SK-N-SH (cell line): ENCODE results near the gene MANSC1. TPM values are rescaled to one million over a fixed set of nuclear protein-coding genes. Genes with fewer than 3 reads are reported as not detected.

Source experiments
- CTCF ChIA-PET: fragments of 300-600, 350-600 bp; formaldehyde crosslinking; extraction: SDS; loops from one replicate; lab custom pipeline; 2021; lab: Yijun Ruan, JAX
- POLR2A ChIA-PET: fragments of 350-600 bp; sonication (Branson Sonifier 250); formaldehyde crosslinking; extraction: SDS; loops from one replicate; lab custom pipeline; 2020; ENCODE audit warnings: antibody characterized with exemption, inconsistent platforms; lab: Yijun Ruan, JAX
- DNase-seq: peaks from one replicate; pipeline ENCODE4 v3.0.0; 2012
- H2AFZ ChIP-seq: fragments of 200-600 bp; sonication (generic); 2 replicates; pipeline ENCODE4 v1.8.1; 2016; ENCODE audit warnings: antibody characterized with exemption, mild to moderate bottlenecking, low read depth
- H3F3A ChIP-seq: fragments of 200-600 bp; sonication (generic); replicated peaks from 2 replicates; pipeline ENCODE3; 2016; ENCODE audit warnings: antibody characterized with exemption, mild to moderate bottlenecking; ENCODE audit not compliant: insufficient read depth
- H3K27ac ChIP-seq, 2 experiments: fragments of 200-500 bp in 1 of 2; fragments of 200-600 bp in 1 of 2; sonication (Bioruptor generic) in 1 of 2; sonication (generic), shearing (Covaris generic) in 1 of 2; 2 replicates each; pipeline versions ENCODE4 v1.5.1 to v1.6.1; 2014 to 2016; ENCODE audit warnings: low read depth in 2 of 2, inconsistent platforms in 1 of 2, low read length in 1 of 2, mild to moderate bottlenecking in 1 of 2, mixed read lengths in 1 of 2
- H3K27me3 ChIP-seq: fragments of 200-600 bp; sonication (generic), shearing (Covaris generic); 2 replicates; pipeline ENCODE4 v1.6.1; 2016; ENCODE audit warnings: mixed run types; ENCODE audit not compliant: insufficient read depth
- H3K36me3 ChIP-seq, 2 experiments: fragments of 200-500 bp in 1 of 2; fragments of 200-600 bp in 1 of 2; sonication (Bioruptor generic) in 1 of 2; sonication (generic) in 1 of 2; replicated peaks in 1 of 2; 2 replicates each; pipeline versions ENCODE3 to v1.5.1; 2014 to 2016; ENCODE audit warnings: low read length in 1 of 2, mild to moderate bottlenecking in 1 of 2; ENCODE audit not compliant: insufficient read depth in 2 of 2, control insufficient read depth in 1 of 2
- H3K4me1 ChIP-seq, 2 experiments: fragments of 200-500 bp in 1 of 2; fragments of 200-600 bp in 1 of 2; sonication (Bioruptor generic) in 1 of 2; sonication (generic), shearing (Covaris generic) in 1 of 2; 2 replicates each; pipeline versions ENCODE4 v1.5.1 to v1.6.1; 2014 to 2016; ENCODE audit warnings: low read depth in 1 of 2, low read length in 1 of 2, mixed run types in 1 of 2; ENCODE audit not compliant: insufficient read depth in 2 of 2, control insufficient read depth in 1 of 2
- H3K4me2 ChIP-seq: fragments of 200-600 bp; sonication (generic), shearing (Covaris generic); 2 replicates; pipeline ENCODE4 v1.6.1; 2017; ENCODE audit warnings: mixed run types
- H3K4me3 ChIP-seq, 2 experiments: fragments of 200-500 bp in 1 of 2; fragments of 200-600 bp in 1 of 2; sonication (Bioruptor generic) in 1 of 2; sonication (generic), shearing (Covaris generic) in 1 of 2; 2 replicates each; pipeline versions ENCODE4 v1.5.1 to v1.8.1; 2014 to 2016; ENCODE audit warnings: low read depth in 2 of 2, inconsistent platforms in 1 of 2, low read length in 1 of 2, mild to moderate bottlenecking in 1 of 2, mixed read lengths in 1 of 2, moderate library complexity in 1 of 2
- H3K79me2 ChIP-seq: fragments of 200-600 bp; sonication (generic); 2 replicates; pipeline ENCODE4 v1.8.1; 2017; ENCODE audit warnings: mild to moderate bottlenecking; ENCODE audit not compliant: insufficient read depth
- H3K9ac ChIP-seq: fragments of 200-600 bp; sonication (generic); 2 replicates; pipeline ENCODE4 v1.6.1; 2017; ENCODE audit warnings: mixed run types
- H3K9me2 ChIP-seq: fragments of 200-600 bp; sonication (generic); 2 replicates; pipeline ENCODE4 v1.6.1; 2017; ENCODE audit warnings: mixed run types
- H3K9me3 ChIP-seq: fragments of 200-600 bp; sonication (generic); 2 replicates; pipeline ENCODE4 v1.6.1; 2017; ENCODE audit warnings: mixed run types, mild to moderate bottlenecking, moderate library complexity
- H4K20me1 ChIP-seq: fragments of 200-600 bp; sonication (generic); 2 replicates; pipeline ENCODE4 v1.6.1; 2017; ENCODE audit warnings: mild to moderate bottlenecking, mixed run types; ENCODE audit not compliant: insufficient read depth
- CHD2 ChIP-seq: fragments of 150-350 bp; IDR thresholded peaks from 2 replicates; pipeline ENCODE4 v1.6.1; 2018; ENCODE audit warnings: low read length; ENCODE audit not compliant: partially characterized antibody
- EP300 ChIP-seq, 2 experiments: IDR thresholded peaks; 2 replicates each; pipeline versions ENCODE4 v1.4.0 to v1.6.1; 2012; ENCODE audit warnings: borderline replicate concordance in 1 of 2, low read depth in 1 of 2, low read length in 1 of 2
- FOSL2 ChIP-seq: IDR thresholded peaks from 2 replicates; pipeline ENCODE4 v1.4.0; 2012; ENCODE audit warnings: low read depth, mild to moderate bottlenecking, moderate library complexity, borderline replicate concordance
- FOXJ3 ChIP-seq: sonication (generic); formaldehyde crosslinking; IDR thresholded peaks from 2 replicates; pipeline ENCODE4 v1.5.1; 2020; ENCODE audit warnings: mild to moderate bottlenecking, missing genetic modification reagents
- FOXM1 ChIP-seq: IDR thresholded peaks from 2 replicates; pipeline ENCODE4 v1.4.0; 2012; ENCODE audit warnings: low read depth, mild to moderate bottlenecking
- GABPA ChIP-seq: IDR thresholded peaks from 2 replicates; pipeline ENCODE4 v1.4.0; 2012; ENCODE audit warnings: low read depth, mild to moderate bottlenecking
- JUND ChIP-seq: IDR thresholded peaks from 2 replicates; pipeline ENCODE4 v1.4.0; 2012
- MXI1 ChIP-seq: IDR thresholded peaks from 2 replicates; pipeline ENCODE4 v1.6.1; 2012; ENCODE audit warnings: mild to moderate bottlenecking, low read depth, low read length, improper control_type of control experiment
- NFIC ChIP-seq: IDR thresholded peaks from 2 replicates; pipeline ENCODE4 v1.4.0; 2012; ENCODE audit warnings: borderline replicate concordance
- NRF1 ChIP-seq: IDR thresholded peaks from 2 replicates; pipeline ENCODE4 v1.6.1; 2012; ENCODE audit warnings: low read depth, mild to moderate bottlenecking, low read length
- POLR2AphosphoS5 ChIP-seq: IDR thresholded peaks from 2 replicates; pipeline ENCODE4 v1.6.1; 2012; ENCODE audit warnings: low read depth, low read length
- RAD21 ChIP-seq: IDR thresholded peaks from 2 replicates; pipeline ENCODE4 v1.6.1; 2012; ENCODE audit warnings: mild to moderate bottlenecking, low read length
- RCOR1 ChIP-seq: fragments of 150-350 bp; IDR thresholded peaks from 2 replicates; pipeline ENCODE4 v1.6.1; 2017; ENCODE audit warnings: antibody characterized with exemption, low read length
- RFX5 ChIP-seq: IDR thresholded peaks from 2 replicates; pipeline ENCODE4 v1.6.1; 2012; ENCODE audit warnings: mild to moderate bottlenecking, improper control_type of control experiment, low read length
- SIN3A ChIP-seq: IDR thresholded peaks from 2 replicates; pipeline ENCODE4 v1.6.1; 2012; ENCODE audit warnings: low read depth, mild to moderate bottlenecking, low read length, moderate library complexity, borderline replicate concordance
- SMC3 ChIP-seq: IDR thresholded peaks from 2 replicates; pipeline ENCODE4 v1.6.1; 2012; ENCODE audit warnings: low read depth, low read length, improper control_type of control experiment
- TAF1 ChIP-seq: IDR thresholded peaks from 2 replicates; pipeline ENCODE4 v1.6.1; 2012; ENCODE audit warnings: low read depth, mild to moderate bottlenecking, low read length, moderate library complexity, borderline replicate concordance
- TEAD4 ChIP-seq: IDR thresholded peaks from 2 replicates; pipeline ENCODE4 v1.4.0; 2012; ENCODE audit warnings: mild to moderate bottlenecking, borderline replicate concordance; ENCODE audit not compliant: insufficient read depth
- USF1 ChIP-seq: IDR thresholded peaks from 2 replicates; pipeline ENCODE4 v1.4.0; 2012; ENCODE audit warnings: low read depth, borderline replicate concordance
- USF2 ChIP-seq: fragments of 150-350 bp; IDR thresholded peaks from 2 replicates; pipeline ENCODE4 v1.6.1; 2017; ENCODE audit warnings: antibody characterized with exemption, low read length, low read depth, borderline replicate concordance
- WGBS: methylation state at CpG from one replicate; pipeline ENCODE4 v1.1.6; 2017; ENCODE audit warnings: low lambda C conversion rate; 5-methylcytosine and 5-hydroxymethylcytosine counted together
- polyA plus RNA-seq, 3 experiments: library from polyadenylated mRNA; depleted of rRNA; stranded (reverse); fragments of >200 nt; gene quantifications; 2 replicates each; pipeline ENCODE4 v1.2.3, GENCODE V29; 2012
- TF ChIP-seq, protein P1 (sequence below): IDR thresholded peaks from 2 replicates; pipeline ENCODE4 v1.4.0; 2012; ENCODE audit warnings: low read depth
- TF ChIP-seq, protein P2 (sequence below): IDR thresholded peaks from 2 replicates; pipeline ENCODE4; 2012

MANSC1 gene
- polyA plus RNA-seq, 1 of the 3 experiments (the other 2 are of a cell fraction) = 2.9 TPM

DNA sequence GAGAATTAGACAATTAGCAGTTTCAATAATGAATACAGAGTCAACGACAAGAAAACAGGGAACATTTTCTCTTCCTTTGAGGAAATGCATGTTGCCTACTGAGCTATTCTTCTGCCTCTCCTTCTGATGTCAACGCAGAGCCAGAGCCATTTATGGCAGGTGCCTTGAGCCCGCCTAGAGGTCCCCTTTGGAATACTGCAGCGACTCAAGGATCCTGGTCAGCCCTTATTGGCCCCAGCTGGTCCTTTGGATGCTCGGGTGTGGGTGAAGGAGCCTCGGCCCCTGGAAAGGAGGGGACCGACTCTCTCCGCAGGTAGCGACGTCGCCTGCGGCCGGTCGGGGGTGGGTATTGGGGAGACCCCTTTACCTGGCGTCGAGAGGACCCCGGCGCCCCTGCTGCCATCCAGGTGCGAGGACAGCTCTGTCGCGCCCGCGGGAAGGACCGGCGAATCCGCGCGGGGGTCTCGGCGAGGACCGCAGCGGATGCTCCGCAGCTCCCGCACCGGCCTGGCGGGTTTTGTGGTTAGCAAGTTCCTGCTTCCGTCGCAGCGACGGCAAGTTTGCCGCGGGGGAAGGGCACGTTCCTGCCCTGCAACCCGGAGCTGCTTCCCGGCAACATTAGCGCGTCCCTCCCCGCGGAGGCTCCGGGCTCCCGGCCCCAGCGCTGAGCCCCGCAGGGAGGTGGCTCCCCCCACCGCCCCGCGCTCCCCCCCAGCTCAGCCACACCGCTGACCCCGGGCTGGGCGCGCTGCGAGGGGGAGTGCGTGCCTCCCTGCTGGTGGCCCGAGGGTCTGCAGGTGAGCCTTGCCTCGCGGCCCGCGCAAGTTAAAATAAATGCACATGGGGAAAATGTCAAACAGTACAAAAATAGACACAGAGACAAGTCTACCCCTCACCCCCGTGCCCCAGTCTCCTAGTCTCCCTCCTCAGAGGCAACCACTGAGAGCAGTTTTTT, at the start of gene MANSC1 (continued):
- no peak for TF ChIP-seq FOXM1
- TF ChIP-seq NFIC = no peak
- TF ChIP-seq GABPA = peak; percentile 68
- no peak for TF ChIP-seq RFX5

GRCh38 chr12:12399161-12399560, 49.1 kb upstream of the MANSC1 start:
- H3K9me3 ChIP-seq = no peaks in the 10 kb centered on the region
- peak overlapping the region in 1 of 2 experiments; percentile 65; a peak in 2 of 4 replicates for H3K27ac ChIP-seq
- no peaks in the 10 kb centered on the region for H3K79me2 ChIP-seq
- no peak for DNase-seq
- H3F3A ChIP-seq = peaks cover 4% of the 10 kb centered on the region
- H4K20me1 ChIP-seq = no peaks in the 10 kb centered on the region
- 97% methylated on average over 1 of the region's 1 CpG for WGBS
- no peak overlapping the region for H3K9ac ChIP-seq
- TF ChIP-seq CHD2 (no peak), NRF1 (no peak), JUND (no peak), SIN3A (no peak), NFIC (no peak), EP300 (IDR thresholded peaks at IDR 0.05; ENCODE audit: borderline replicate concordance in 1 of 2, low read depth in 1 of 2, low read length in 1 of 2) (no peak), USF1 (no peak), RCOR1 (no peak), FOSL2 (no peak), MXI1 (no peak), USF2 (no peak), RFX5 (no peak), FOXJ3 (no peak), TEAD4 (no peak), SMC3 (no peak), RAD21 (no peak), POLR2AphosphoS5 (no peak), TAF1 (no peak)
- TF ChIP-seq, protein P1, sequence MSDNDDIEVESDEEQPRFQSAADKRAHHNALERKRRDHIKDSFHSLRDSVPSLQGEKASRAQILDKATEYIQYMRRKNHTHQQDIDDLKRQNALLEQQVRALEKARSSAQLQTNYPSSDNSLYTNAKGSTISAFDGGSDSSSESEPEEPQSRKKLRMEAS = no peak
- TF ChIP-seq, protein P2, sequence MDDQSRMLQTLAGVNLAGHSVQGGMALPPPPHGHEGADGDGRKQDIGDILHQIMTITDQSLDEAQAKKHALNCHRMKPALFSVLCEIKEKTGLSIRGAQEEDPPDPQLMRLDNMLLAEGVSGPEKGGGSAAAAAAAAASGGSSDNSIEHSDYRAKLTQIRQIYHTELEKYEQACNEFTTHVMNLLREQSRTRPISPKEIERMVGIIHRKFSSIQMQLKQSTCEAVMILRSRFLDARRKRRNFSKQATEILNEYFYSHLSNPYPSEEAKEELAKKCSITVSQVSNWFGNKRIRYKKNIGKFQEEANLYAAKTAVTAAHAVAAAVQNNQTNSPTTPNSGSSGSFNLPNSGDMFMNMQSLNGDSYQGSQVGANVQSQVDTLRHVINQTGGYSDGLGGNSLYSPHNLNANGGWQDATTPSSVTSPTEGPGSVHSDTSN = no peak
- TF ChIP-seq, all 33 proteins: peak for 0
- POLR2A ChIA-PET = no interaction called here
- peaks cover 8 to 15% of the 10 kb centered on the region in 2 experiments; a peak in 2 of 4 replicates for H3K4me1 ChIP-seq
- H3K27me3 ChIP-seq = no peaks in the 10 kb centered on the region
- H3K9me2 ChIP-seq = no peaks in the 10 kb centered on the region
- peak overlapping the region; percentile 58; the same call in 1 of the 2 replicates for H3K4me2 ChIP-seq
- no peak overlapping the region for H2AFZ ChIP-seq
- H3K4me3 ChIP-seq = no peak overlapping the region
- no peaks in the 10 kb centered on the region for H3K36me3 ChIP-seq
- CTCF ChIA-PET = interaction anchor here (1.1 to 2.6 kb wide), 3 partner anchors 8 to 173 kb away, joined by 3 to 13 read pairs (median 3); partner anchors contain the start of gene DUSP16
